HG02588 (cell line): ENCODE measurements around the gene TBX6.

Source experiments
- ATAC-seq: cut with Tn5 transposase; IDR thresholded peaks from one replicate; pipeline ENCODE4 v1.9.1; 2021; ENCODE audit warnings: mild to moderate bottlenecking, moderate library complexity; ENCODE audit not compliant: unreplicated experiment

The TBX6 gene

GRCh38 chr16:30040221-30040620 is 51.5 kb downstream of the TBX6 start:
- no peak for ATAC-seq
